IMR-90 (cell line): ENCODE data around the gene SCLY. TPM values are rescaled to one million over a fixed set of nuclear protein-coding genes. Genes with fewer than 3 reads are reported as not detected.

Experiments
- ATAC-seq: fragments of 200-7000 bp; cut with Tn5 transposase; 2 replicates; pipeline ENCODE4 v1.9.1; 2020; ENCODE audit warnings: low read depth, mild to moderate bottlenecking, moderate library complexity
- BruUV-seq: library from RNA; stranded (reverse); fragments of 400-500 nt; replicated peaks from 2 replicates; lab custom pipeline; 2021; lab: Mats Ljungman, UMichigan
- CTCF ChIA-PET: fragments of 300-600 bp; formaldehyde crosslinking; extraction: SDS; loops from one replicate; lab custom pipeline; 2021; ENCODE audit warnings: antibody characterized with exemption; lab: Yijun Ruan, JAX
- POLR2A ChIA-PET: fragments of 300-600 bp; sonication (Branson Sonifier 250); formaldehyde crosslinking; loops from one replicate; lab custom pipeline; 2022; ENCODE audit warnings: antibody characterized with exemption; ENCODE audit not compliant: unreplicated experiment; lab: Charles Lee
- DNase-seq: peaks from one replicate; pipeline ENCODE4 v3.0.0; 2013
- H2AFZ ChIP-seq: replicated peaks from 2 replicates; pipeline ENCODE3; 2013; ENCODE audit warnings: low read length, mild to moderate bottlenecking; ENCODE audit not compliant: poor library complexity
- H2AK5ac ChIP-seq: 2 replicates; pipeline ENCODE4 v1.6.1; 2013; ENCODE audit warnings: low read depth, low read length, inconsistent platforms
- H2AK9ac ChIP-seq: replicated peaks from 2 replicates; pipeline ENCODE3; 2013; ENCODE audit warnings: mild to moderate bottlenecking, low read depth, low read length, moderate library complexity; ENCODE audit not compliant: poor library complexity
- H2BK120ac ChIP-seq: 2 replicates; pipeline ENCODE4 v1.6.1; 2013; ENCODE audit warnings: low read depth, low read length, inconsistent platforms
- H2BK15ac ChIP-seq: 3 replicates; pipeline ENCODE4 v1.6.1; 2013; ENCODE audit warnings: low read depth, low read length, inconsistent platforms
- H2BK20ac ChIP-seq: 2 replicates; pipeline ENCODE4 v1.6.1; 2013; ENCODE audit warnings: low read depth, mild to moderate bottlenecking, inconsistent platforms, low read length, moderate library complexity
- H2BK5ac ChIP-seq: 2 replicates; pipeline ENCODE4 v1.6.1; 2013; ENCODE audit warnings: mild to moderate bottlenecking, low read depth, low read length, inconsistent platforms; ENCODE audit not compliant: poor library complexity, severe bottlenecking
- H3K14ac ChIP-seq: replicated peaks from 2 replicates; pipeline ENCODE4 v1.6.1; 2013; ENCODE audit warnings: low read depth, low read length, inconsistent platforms
- H3K18ac ChIP-seq: 2 replicates; pipeline ENCODE4 v1.6.1; 2013; ENCODE audit warnings: low read depth, low read length, control low read depth
- H3K23ac ChIP-seq: 2 replicates; pipeline ENCODE4 v1.6.1; 2013; ENCODE audit warnings: low read depth, low read length, inconsistent platforms
- H3K27ac ChIP-seq: 2 replicates; pipeline ENCODE4 v1.5.1; 2013; ENCODE audit warnings: mild to moderate bottlenecking, control low read depth, low read length; ENCODE audit not compliant: insufficient read depth
- H3K27me3 ChIP-seq: 2 replicates; pipeline ENCODE4 v1.6.1; 2013; ENCODE audit warnings: low read length; ENCODE audit not compliant: control insufficient read depth, insufficient read depth
- H3K36me3 ChIP-seq: 2 replicates; pipeline ENCODE4 v1.6.1; 2013; ENCODE audit warnings: low read length, mixed read lengths; ENCODE audit not compliant: control insufficient read depth, insufficient read depth
- H3K4ac ChIP-seq: 2 replicates; pipeline ENCODE4 v1.6.1; 2013; ENCODE audit warnings: low read depth, low read length, inconsistent platforms
- H3K4me1 ChIP-seq: 2 replicates; pipeline ENCODE4 v1.6.1; 2013; ENCODE audit warnings: low read length, mixed read lengths; ENCODE audit not compliant: control insufficient read depth, insufficient read depth
- H3K4me2 ChIP-seq: 2 replicates; pipeline ENCODE4 v1.6.1; 2013; ENCODE audit warnings: low read depth, mild to moderate bottlenecking, control low read depth, low read length, moderate library complexity
- H3K4me3 ChIP-seq: 2 replicates; pipeline ENCODE4 v1.5.1; 2013; ENCODE audit warnings: low read depth, mild to moderate bottlenecking, control low read depth, low read length, moderate library complexity; ENCODE audit not compliant: insufficient read depth
- H3K56ac ChIP-seq: 2 replicates; pipeline ENCODE4 v1.6.1; 2013; ENCODE audit warnings: low read length, inconsistent platforms; ENCODE audit not compliant: insufficient read depth; ENCODE audit errors: extremely low read depth
- H3K79me1 ChIP-seq, 2 experiments: 2 replicates each; pipeline ENCODE4 v1.6.1; 2013; ENCODE audit warnings: low read length in 2 of 2, inconsistent platforms in 1 of 2, low read depth in 1 of 2
- H3K9ac ChIP-seq: 2 replicates; pipeline ENCODE4 v1.6.1; 2013; ENCODE audit warnings: low read depth, low read length, control low read depth
- H3K9me1 ChIP-seq: 2 replicates; pipeline ENCODE4 v1.6.1; 2013; ENCODE audit warnings: low read length, inconsistent platforms; ENCODE audit not compliant: insufficient read depth
- H3K9me3 ChIP-seq: 2 replicates; pipeline ENCODE4 v1.6.1; 2013; ENCODE audit warnings: low read length; ENCODE audit not compliant: control insufficient read depth, insufficient read depth
- H4K20me1 ChIP-seq: 2 replicates; pipeline ENCODE4 v1.6.1; 2013; ENCODE audit warnings: low read length, inconsistent platforms; ENCODE audit not compliant: insufficient read depth
- H4K5ac ChIP-seq: 2 replicates; pipeline ENCODE4 v1.6.1; 2013; ENCODE audit warnings: mild to moderate bottlenecking, low read depth, low read length, control low read depth
- H4K8ac ChIP-seq, 2 experiments: 2 replicates each; pipeline ENCODE4 v1.6.1; 2013; ENCODE audit warnings: low read depth in 2 of 2, low read length in 2 of 2, control low read depth in 1 of 2, inconsistent platforms in 1 of 2
- H4K91ac ChIP-seq: 2 replicates; pipeline ENCODE4 v1.6.1; 2013; ENCODE audit warnings: low read depth, low read length, inconsistent platforms; ENCODE audit not compliant: insufficient read depth
- BHLHE40 ChIP-seq: fragments of 150-350 bp; IDR thresholded peaks from 2 replicates; pipeline ENCODE4 v1.6.1; 2016; ENCODE audit warnings: mild to moderate bottlenecking, low read depth, low read length
- MAFK ChIP-seq: IDR thresholded peaks from 2 replicates; pipeline ENCODE4 v1.6.1; 2012; ENCODE audit warnings: low read depth, low read length, improper control_type of control experiment
- MXI1 ChIP-seq: IDR thresholded peaks from 2 replicates; pipeline ENCODE4 v1.6.1; 2012; ENCODE audit warnings: low read depth, mild to moderate bottlenecking, low read length, moderate library complexity, borderline replicate concordance
- NFE2L2 ChIP-seq: fragments of 150-350 bp; IDR thresholded peaks from 2 replicates; pipeline ENCODE4 v1.6.1; 2016; ENCODE audit warnings: low read depth, mild to moderate bottlenecking, low read length
- RAD21 ChIP-seq: IDR thresholded peaks from 2 replicates; pipeline ENCODE4 v1.6.1; 2012; ENCODE audit warnings: low read length, improper control_type of control experiment
- SMC3 ChIP-seq: fragments of 150-350 bp; IDR thresholded peaks from 2 replicates; pipeline ENCODE4 v1.6.1; 2016; ENCODE audit warnings: low read depth, mild to moderate bottlenecking, antibody characterized with exemption, low read length, moderate library complexity
- WGBS, 2 experiments: methylation state at CpG; one replicate each; pipeline versions ENCODE4 v1.1.5 to v1.1.7; 2013; ENCODE audit warnings: missing lambda C conversion rate in 2 of 2; ENCODE audit not compliant: insufficient read length in 1 of 2; ENCODE audit errors: extremely low coverage in 2 of 2; 5-methylcytosine and 5-hydroxymethylcytosine counted together
- dilution Hi-C: fragments of 300-500 bp; cut with HindIII; formaldehyde crosslinking; loops from one replicate; pipeline ENCODE4 v1.14.3; 2018; ENCODE audit warnings: low sequenced_read_pairs; ENCODE audit not compliant: unreplicated experiment
- in situ Hi-C: fragments of 300-500 bp; cut with MboI; formaldehyde crosslinking; loops from 3 replicates; pipeline ENCODE4 v1.14.3; 2019; ENCODE audit warnings: low sequenced_read_pairs, inconsistent platforms, mixed read lengths
- intact Hi-C: fragments of 100-400 bp; cut with micrococcal nuclease; formaldehyde crosslinking; loops from 2 replicates; pipeline ENCODE4 v1.10.0; 2022
- polyA plus RNA-seq, 3 experiments: library from polyadenylated mRNA; depleted of rRNA; stranded (reverse); fragments of >200 nt; gene quantifications; 2 replicates each; pipeline ENCODE4 v1.2.3, GENCODE V29; 2012; ENCODE audit warnings: low replicate concordance in 1 of 3
- total RNA-seq: library from RNA; depleted of rRNA; stranded (reverse); fragments of >200 nt; gene quantifications from 2 replicates; pipeline ENCODE4 v1.2.3, GENCODE V29; 2012
- TF ChIP-seq, protein P1 (sequence below): fragments of 150-350 bp; IDR thresholded peaks from 2 replicates; pipeline ENCODE4 v1.6.1; 2017; ENCODE audit warnings: mild to moderate bottlenecking, antibody characterized with exemption, low read length, low read depth

The SCLY gene
- total and polyA plus RNA-seq, 2 of the 4 experiments (the other 2 are of a cell fraction): 8.6 to 10.5 TPM

DNA sequence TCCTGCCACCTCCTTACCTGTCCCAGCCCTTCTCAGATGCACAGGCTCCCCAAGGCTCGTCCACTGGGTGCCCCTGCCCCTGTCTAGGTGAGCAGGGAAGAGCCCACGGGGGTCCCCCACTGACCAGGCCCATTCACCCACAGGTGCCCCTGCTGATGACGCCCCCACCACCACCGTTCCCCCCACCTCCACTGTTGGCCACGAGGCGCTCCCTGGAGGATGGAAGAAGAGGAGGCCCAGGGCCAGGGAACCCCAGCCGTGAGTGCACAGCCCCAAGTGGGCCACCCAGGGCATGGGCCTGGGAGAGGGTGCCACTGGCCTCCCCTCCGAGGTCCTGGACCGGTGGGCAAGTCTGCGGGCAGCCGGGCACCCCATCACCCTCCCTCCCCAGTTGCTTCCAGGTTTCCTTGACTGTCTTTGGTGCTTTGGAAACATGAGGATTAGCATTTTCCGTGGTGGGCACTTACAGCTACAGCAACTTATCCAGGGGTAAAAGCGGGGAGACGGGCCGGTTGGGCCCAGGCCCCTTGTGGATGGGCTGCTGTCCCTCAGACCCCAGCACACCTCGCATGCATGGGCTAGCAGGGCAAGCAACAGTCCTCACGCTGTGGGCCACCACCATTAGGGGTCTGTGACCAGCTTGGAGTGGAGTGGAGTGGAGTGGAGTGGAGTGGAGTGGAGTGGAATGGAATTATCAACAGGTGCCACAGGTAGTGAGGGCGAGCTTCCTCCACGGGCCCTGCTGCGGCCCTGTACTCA is 64.5 kb downstream of the SCLY start (continued):
- no peak for TF ChIP-seq RAD21

DNA sequence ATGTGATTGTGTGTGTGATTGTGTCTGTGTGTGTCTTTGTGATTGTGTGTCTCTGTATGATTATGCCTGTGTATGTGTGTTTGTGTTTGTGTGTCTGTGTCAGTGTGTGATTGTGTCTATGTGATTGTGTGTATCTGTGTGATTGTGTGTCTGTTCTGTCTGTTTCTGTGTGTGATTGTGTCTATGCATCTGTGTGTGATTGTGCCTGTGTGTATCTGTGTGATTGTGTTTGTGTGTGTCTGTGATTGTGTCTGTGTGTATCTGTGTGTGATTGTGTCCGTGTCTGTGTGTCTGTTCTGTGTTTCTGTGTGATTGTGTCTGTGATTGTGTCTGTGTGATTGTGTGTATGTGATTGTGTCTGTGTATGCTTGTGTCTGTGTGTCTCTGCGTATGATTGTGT is 65.5 kb downstream of the SCLY start:
- POLR2A ChIA-PET: no interaction called here
- ATAC-seq: no peak
- dilution Hi-C loops: no loop called here

More for the DNA sequence above, 65.5 kb downstream of the SCLY start:
- intact Hi-C loops: no loop called here
- Histone ChIP-seq H3K56ac (no peak overlapping the region), H3K9ac (no peak overlapping the region), H3K4me3 (no peak overlapping the region), H3K27me3 (peaks cover 5% of the 10 kb centered on the region; the same call in 1 of the 2 replicates), H3K4me2 (no peak overlapping the region), H3K18ac (peak overlapping the region; percentile 90; the same call in 1 of the 2 replicates), H3K36me3 (no peaks in the 10 kb centered on the region), H2BK5ac (peak overlapping the region; percentile 71), H3K9me3 (no peaks in the 10 kb centered on the region), H4K8ac (peak overlapping the region; percentile 94 to 97; a peak in 3 of 4 replicates), H2AK9ac (no peak overlapping the region), H3K14ac (no peak overlapping the region; the same call in none of the 2 replicates), H4K20me1 (no peaks in the 10 kb centered on the region), H3K9me1 (peaks cover 5% of the 10 kb centered on the region; the same call in 1 of the 2 replicates), H2BK120ac (no peak overlapping the region), H2AK5ac (peak overlapping the region; percentile 89; the same call in 1 of the 2 replicates), H3K4me1 (peaks cover 6% of the 10 kb centered on the region), H2BK15ac (no peak overlapping the region), H2AFZ (no peak overlapping the region), H3K27ac (no peak overlapping the region), H3K23ac (no peak overlapping the region), H4K5ac (peak overlapping the region; percentile 91; the same call in 1 of the 2 replicates), H3K4ac (peak overlapping the region; percentile 87; the same call in 1 of the 2 replicates), H4K91ac (no peak overlapping the region), H3K79me1 (no peaks in the 10 kb centered on the region), H2BK20ac (no peak overlapping the region)
- TF ChIP-seq BHLHE40 (no peak), MXI1 (no peak), RAD21 (no peak), SMC3 (no peak), MAFK (no peak), NFE2L2 (no peak)
- TF ChIP-seq, protein P1, sequence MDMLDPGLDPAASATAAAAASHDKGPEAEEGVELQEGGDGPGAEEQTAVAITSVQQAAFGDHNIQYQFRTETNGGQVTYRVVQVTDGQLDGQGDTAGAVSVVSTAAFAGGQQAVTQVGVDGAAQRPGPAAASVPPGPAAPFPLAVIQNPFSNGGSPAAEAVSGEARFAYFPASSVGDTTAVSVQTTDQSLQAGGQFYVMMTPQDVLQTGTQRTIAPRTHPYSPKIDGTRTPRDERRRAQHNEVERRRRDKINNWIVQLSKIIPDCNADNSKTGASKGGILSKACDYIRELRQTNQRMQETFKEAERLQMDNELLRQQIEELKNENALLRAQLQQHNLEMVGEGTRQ: no peak
- CTCF ChIA-PET: no interaction called here
- WGBS, 2 experiments: 71% methylated on average over 1 of the region's 2 CpGs; no CpG with 5 or more reads in 1 of the 2 experiments
- no peak for DNase-seq
- BruUV-seq: no TSS peak
- in situ Hi-C loops: no loop called here
